T-helper 17 cell (primary cell): ENCODE results near the gene LMX1B. TPM values are rescaled to one million over a fixed set of nuclear protein-coding genes. Genes with fewer than 3 reads are reported as not detected.
A peak's percentile ranks its signal among the peaks of the same experiment; 100 is the strongest.

ENCODE experiments used
- ATAC-seq: fragments of 150-1000 bp; cut with Tn5 transposase; 2 replicates; pipeline ENCODE4 v1.10.0; 2021; ENCODE audit warnings: mild to moderate bottlenecking, moderate library complexity
- DNase-seq, 3 donors: peaks; one replicate each; pipeline versions ENCODE4 v3.0.0 to v3.0.0-alpha.2; 2020 to 2021
- H3K9me3 ChIP-seq: one replicate; pipeline ENCODE4 v1.7.0; 2013; ENCODE audit warnings: low read length, mild to moderate bottlenecking; ENCODE audit not compliant: control insufficient read depth, poor library complexity, severe bottlenecking
- H3K27ac Mint-ChIP-seq: one replicate; pipeline ENCODE4 v1.8.0; 2022; ENCODE audit warnings: mild to moderate bottlenecking, moderate library complexity, mixed read lengths
- H3K27me3 Mint-ChIP-seq: one replicate; pipeline ENCODE4 v1.8.0; 2022; ENCODE audit warnings: mixed read lengths
- H3K36me3 Mint-ChIP-seq: one replicate; pipeline ENCODE4 v1.8.0; 2022; ENCODE audit warnings: low read depth, mixed read lengths
- H3K4me1 Mint-ChIP-seq: one replicate; pipeline ENCODE4 v1.8.0; 2022; ENCODE audit warnings: mild to moderate bottlenecking, mixed read lengths
- H3K4me3 Mint-ChIP-seq: one replicate; pipeline ENCODE4 v1.8.0; 2022; ENCODE audit warnings: mild to moderate bottlenecking, moderate library complexity, mixed read lengths
- total RNA-seq, 4 donors: library from RNA in 2 of 4; stranded (reverse) in 2 of 4; gene quantifications; one replicate each; pipeline ENCODE4 v1.2.3 and lab custom pipeline; 2022 to 2026

Gene LMX1B
- total RNA-seq, 2 donors from 2014 or later, result not detected

DNA sequence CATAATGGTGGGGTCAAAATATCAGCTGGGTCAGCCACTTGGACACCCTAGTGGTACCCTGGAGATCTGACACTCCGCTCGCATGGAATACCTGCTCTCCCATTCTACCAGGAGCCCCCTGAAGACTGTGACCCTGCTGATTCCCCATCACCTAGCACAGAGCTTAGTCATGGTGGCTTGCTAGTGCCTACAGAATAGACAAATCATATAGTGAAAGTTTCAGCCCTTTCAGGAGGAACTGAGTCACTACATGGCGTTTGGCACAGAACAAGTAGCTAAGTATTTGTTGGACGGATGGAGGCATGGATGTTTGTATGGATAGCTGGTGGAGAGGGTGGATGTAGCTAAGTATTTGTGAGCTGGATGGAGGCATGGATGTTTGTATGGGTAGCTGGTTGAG is 65.3 kb downstream of the LMX1B start:
- H3K27me3 Mint-ChIP-seq, result peaks cover 86% of the 10 kb centered on the region
- DNase-seq (no peak), ATAC-seq (no peak)
- no peaks in the 10 kb centered on the region for H3K9me3 ChIP-seq
- no peak overlapping the region for H3K27ac Mint-ChIP-seq
- H3K4me3 Mint-ChIP-seq, result no peak overlapping the region
- H3K4me1 Mint-ChIP-seq, result peaks cover 24% of the 10 kb centered on the region
- peaks cover 20% of the 10 kb centered on the region for H3K36me3 Mint-ChIP-seq

DNA sequence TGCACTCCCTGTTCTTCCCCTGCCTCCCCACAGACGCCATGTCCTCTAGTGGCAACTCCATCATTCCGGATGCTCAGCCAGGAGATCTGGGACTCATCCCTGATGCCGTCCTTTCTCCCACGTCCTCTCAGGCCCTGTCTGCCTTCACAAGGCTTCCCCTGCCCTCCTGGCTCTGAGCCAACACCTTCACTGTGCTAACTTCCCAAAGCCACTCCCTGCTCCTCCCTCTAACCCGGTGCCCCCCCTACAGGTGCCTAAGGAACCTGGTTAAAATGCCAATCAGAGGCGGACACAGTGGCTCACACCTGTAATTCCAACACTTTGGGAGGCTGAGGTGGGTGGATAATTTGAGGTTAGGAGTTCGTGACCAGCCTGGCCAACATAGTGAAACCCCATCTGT is 67.6 kb downstream of the LMX1B start:
- ATAC-seq (no peak), DNase-seq (no peak)
- H3K4me3 Mint-ChIP-seq, result no peak overlapping the region
- peaks cover 19% of the 10 kb centered on the region for H3K4me1 Mint-ChIP-seq
- peaks cover 19% of the 10 kb centered on the region for H3K36me3 Mint-ChIP-seq
- no peak overlapping the region for H3K27ac Mint-ChIP-seq
- no peaks in the 10 kb centered on the region for H3K9me3 ChIP-seq
- H3K27me3 Mint-ChIP-seq, result peaks cover 91% of the 10 kb centered on the region

DNA sequence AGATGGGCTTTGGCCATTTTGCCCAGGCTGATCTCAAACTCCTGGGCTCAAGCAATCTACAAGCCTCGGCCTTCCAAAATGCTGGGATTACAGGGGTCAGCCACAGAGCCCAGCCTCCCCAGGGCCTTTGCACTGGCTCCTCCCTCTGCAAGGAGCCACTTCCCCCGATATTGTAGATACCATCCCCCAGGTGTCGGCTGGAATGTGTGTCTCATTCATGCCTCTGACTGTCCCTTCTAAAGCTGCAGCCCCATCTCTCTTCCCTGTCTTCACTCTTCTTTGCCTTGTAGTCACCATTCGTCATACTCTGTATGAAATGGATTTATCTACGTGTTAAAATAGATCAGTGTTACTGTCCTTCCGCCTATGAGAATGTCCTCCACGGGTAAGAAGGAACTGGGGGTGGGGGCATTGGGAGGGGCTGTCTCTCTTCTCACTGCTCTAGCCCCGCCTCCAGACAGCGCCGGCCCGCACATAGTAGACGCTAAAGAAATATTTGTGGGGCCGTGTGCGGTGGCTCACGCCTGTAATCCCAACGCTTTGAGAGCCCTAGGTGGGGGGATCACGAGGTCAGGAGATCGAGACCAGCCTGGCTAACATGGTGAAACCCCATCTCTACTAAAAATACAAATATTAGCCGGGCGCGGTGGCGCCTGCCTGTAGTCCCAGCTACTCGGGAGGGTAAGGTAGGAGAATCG is 68.5 kb downstream of the LMX1B start:
- peaks cover 19% of the 10 kb centered on the region for H3K36me3 Mint-ChIP-seq
- DNase-seq (no peak), ATAC-seq (no peak)
- no peak overlapping the region for H3K27ac Mint-ChIP-seq
- H3K4me1 Mint-ChIP-seq, result peaks cover 19% of the 10 kb centered on the region
- no peaks in the 10 kb centered on the region for H3K9me3 ChIP-seq
- peaks cover 87% of the 10 kb centered on the region for H3K27me3 Mint-ChIP-seq
- peak overlapping the region; percentile 49 for H3K4me3 Mint-ChIP-seq

DNA sequence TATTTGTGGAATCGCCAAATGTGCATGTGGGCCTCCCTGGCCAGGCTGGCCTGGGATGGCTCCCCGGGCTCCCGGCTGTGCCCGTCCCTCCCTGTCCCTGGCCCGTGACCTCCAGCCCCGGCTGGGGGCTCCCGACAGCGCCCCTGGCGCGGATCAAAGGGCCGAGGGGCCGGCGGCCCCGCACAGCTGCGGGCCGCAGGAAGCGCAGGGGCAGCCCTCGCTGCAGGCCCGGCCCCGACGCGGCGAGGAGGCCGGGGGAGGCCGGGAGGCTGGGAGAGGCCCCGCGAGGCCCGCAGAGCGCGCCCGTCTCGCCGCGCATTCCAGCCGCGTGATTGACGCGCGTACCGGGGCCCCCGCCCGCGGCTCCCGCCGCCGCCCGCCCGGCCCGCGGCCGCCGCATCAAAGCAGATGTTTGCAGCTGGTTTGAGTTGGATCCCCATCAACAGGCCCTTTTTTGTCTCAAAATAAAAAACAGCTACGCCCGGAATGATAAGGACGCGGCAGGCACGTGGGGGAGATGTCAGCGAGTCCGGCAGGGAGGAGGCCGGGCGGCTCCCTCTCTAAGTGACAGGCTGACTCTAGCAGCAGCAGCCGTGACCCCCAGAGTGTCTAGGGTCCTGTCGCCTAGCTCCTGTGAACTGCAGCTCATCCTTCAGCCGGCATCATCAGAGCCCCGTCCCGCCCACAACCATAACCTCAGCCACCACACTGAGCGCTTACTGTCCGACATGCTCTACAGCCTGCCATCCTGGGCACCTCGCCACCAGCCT is 69.4 kb downstream of the LMX1B start:
- peaks cover 15% of the 10 kb centered on the region for H3K4me1 Mint-ChIP-seq
- peak overlapping the region; percentile 3 for H3K4me3 Mint-ChIP-seq
- H3K9me3 ChIP-seq, result no peaks in the 10 kb centered on the region
- H3K27ac Mint-ChIP-seq, result no peak overlapping the region
- ATAC-seq, result no peak
- H3K27me3 Mint-ChIP-seq, result peaks cover 78% of the 10 kb centered on the region
- no peak for DNase-seq
- peaks cover 16% of the 10 kb centered on the region for H3K36me3 Mint-ChIP-seq

DNA sequence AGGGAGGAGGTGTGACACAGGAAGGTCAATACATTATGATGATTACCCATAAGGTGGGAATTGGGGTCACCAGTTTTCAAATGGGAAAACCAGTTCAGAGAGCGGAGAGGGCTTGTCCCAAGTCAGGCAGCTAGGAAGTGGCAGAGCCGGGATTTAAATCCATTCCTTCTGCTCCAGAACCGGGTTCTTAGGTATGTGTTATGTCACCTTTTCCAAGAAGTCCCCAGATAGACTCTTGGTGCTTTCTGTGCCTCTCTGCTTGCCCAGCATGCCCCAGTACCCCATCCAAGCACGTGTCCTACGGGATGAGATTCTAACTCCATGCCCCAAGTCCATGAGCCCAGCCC is 69.9 kb downstream of the LMX1B start:
- no peak for ATAC-seq
- Mint-ChIP-seq H3K36me3 (peaks cover 16% of the 10 kb centered on the region), H3K4me3 (peak overlapping the region; percentile 3), H3K4me1 (peaks cover 15% of the 10 kb centered on the region), H3K27me3 (peaks cover 73% of the 10 kb centered on the region), H3K27ac (no peak overlapping the region)
- DNase-seq, result no peak
- H3K9me3 ChIP-seq, result no peaks in the 10 kb centered on the region

DNA sequence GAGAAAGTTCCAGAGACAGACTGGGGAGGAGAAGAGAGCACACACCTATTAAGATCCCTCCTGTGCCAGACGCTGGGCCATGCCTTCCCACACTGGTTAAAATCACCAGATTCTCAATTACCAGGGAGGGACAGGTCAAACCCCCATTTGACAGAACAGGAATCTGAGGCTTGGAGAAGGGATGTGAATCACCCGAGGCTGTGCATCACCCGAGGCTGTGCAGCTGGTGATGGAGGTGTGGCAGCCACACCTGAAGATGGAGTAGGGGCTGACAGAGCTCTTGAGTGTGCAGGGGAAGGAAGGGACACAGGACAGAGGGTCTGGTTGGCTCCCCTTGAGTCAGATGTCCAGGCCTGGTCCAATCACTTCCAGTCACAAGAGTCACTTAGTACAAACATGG is 70.6 kb downstream of the LMX1B start:
- Mint-ChIP-seq H3K4me1 (peaks cover 15% of the 10 kb centered on the region), H3K4me3 (no peak overlapping the region)

DNA sequence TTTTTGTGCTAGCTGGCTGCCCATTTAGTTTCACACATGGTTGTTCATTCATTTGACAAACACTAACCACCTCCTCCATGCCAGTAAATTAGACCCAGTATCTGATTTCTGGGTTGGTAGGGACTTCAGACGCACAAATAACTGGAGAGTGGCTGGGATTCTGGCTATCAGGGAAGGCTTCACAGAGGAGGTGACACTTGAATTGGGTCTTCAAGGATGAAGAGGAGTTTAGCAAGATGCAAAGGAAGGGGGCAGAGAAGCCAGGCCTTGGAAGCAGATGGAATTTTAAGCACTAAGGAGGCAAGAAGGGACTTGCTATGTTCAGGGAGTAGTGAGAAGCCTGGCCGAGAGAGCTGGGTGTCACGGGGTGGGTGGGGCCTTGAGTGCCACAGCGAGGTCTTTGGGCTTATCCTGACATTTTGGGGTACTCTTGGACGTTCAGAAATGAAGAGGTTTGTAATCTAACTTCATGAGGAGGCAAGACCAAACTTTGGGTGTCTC is 71.3 kb downstream of the LMX1B start:
- no peak for DNase-seq
- no peak overlapping the region for H3K4me3 Mint-ChIP-seq
- peaks cover 72% of the 10 kb centered on the region for H3K27me3 Mint-ChIP-seq
- ATAC-seq, result no peak
- peaks cover 17% of the 10 kb centered on the region for H3K4me1 Mint-ChIP-seq
- no peak overlapping the region for H3K27ac Mint-ChIP-seq
- peaks cover 11% of the 10 kb centered on the region for H3K36me3 Mint-ChIP-seq
- H3K9me3 ChIP-seq, result no peaks in the 10 kb centered on the region

More for the DNA sequence above, 70.6 kb downstream of the LMX1B start:
- Mint-ChIP-seq H3K27me3 (peaks cover 72% of the 10 kb centered on the region), H3K36me3 (peaks cover 13% of the 10 kb centered on the region), H3K27ac (no peak overlapping the region)
- no peaks in the 10 kb centered on the region for H3K9me3 ChIP-seq
- ATAC-seq (no peak), DNase-seq (no peak)

DNA sequence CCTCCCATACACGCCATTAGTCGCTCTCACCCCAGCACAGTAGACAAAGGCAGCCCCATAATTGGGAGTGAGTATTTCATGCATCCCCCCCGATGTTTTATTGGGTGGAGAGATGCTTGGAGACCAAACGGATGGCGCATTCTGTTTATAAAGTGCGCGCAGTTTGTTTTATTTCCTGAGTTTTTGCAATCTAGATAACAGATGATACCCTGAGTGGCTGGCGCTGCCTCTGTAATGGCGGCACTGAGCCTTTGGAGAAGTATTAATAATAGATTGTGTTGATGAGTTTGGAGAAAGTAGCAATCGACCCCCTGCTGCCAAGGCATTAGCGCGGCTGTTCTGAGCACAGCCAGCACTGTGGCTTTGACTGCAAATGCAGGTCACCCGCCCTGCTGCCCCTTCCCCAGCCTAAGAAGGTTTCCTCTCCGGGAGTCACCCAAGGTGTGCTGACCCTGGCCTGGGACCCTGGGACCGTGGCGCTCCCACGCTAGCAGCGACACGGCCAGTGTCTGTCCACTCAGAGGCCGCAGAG is 74.3 kb downstream of the LMX1B start:
- H3K27me3 Mint-ChIP-seq, result peaks cover 62% of the 10 kb centered on the region
- H3K4me1 Mint-ChIP-seq, result peaks cover 12% of the 10 kb centered on the region
- no peak for ATAC-seq
- H3K4me3 Mint-ChIP-seq, result no peak overlapping the region
- H3K9me3 ChIP-seq, result no peaks in the 10 kb centered on the region
- DNase-seq, result no peak
- peaks cover 10% of the 10 kb centered on the region for H3K36me3 Mint-ChIP-seq
- H3K27ac Mint-ChIP-seq, result no peak overlapping the region

DNA sequence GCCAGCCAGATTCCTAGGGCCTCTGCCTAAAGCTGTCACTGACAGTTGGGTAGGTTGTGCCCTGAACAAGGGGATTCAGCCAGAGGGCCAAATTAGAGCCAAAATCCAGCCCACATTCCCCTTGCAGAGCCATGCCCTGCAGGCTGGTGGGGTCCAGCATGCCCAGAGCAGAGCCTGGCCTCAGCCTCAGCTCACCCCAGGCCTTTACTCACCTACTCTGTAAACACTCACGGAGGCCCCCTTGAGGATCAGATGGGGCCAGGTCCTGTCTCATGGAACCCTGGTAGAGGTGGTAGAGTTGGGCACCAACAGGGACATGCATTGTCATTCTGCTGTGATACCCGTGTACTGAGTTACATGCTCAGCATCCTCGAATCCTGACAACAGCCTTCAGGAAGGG is 74.9 kb downstream of the LMX1B start:
- H3K9me3 ChIP-seq, result no peaks in the 10 kb centered on the region
- peaks cover 10% of the 10 kb centered on the region for H3K4me1 Mint-ChIP-seq
- ATAC-seq (no peak), DNase-seq (no peak)
- H3K36me3 Mint-ChIP-seq, result peaks cover 10% of the 10 kb centered on the region
- H3K4me3 Mint-ChIP-seq, result no peak overlapping the region
- no peak overlapping the region for H3K27ac Mint-ChIP-seq
- H3K27me3 Mint-ChIP-seq, result peaks cover 59% of the 10 kb centered on the region

DNA sequence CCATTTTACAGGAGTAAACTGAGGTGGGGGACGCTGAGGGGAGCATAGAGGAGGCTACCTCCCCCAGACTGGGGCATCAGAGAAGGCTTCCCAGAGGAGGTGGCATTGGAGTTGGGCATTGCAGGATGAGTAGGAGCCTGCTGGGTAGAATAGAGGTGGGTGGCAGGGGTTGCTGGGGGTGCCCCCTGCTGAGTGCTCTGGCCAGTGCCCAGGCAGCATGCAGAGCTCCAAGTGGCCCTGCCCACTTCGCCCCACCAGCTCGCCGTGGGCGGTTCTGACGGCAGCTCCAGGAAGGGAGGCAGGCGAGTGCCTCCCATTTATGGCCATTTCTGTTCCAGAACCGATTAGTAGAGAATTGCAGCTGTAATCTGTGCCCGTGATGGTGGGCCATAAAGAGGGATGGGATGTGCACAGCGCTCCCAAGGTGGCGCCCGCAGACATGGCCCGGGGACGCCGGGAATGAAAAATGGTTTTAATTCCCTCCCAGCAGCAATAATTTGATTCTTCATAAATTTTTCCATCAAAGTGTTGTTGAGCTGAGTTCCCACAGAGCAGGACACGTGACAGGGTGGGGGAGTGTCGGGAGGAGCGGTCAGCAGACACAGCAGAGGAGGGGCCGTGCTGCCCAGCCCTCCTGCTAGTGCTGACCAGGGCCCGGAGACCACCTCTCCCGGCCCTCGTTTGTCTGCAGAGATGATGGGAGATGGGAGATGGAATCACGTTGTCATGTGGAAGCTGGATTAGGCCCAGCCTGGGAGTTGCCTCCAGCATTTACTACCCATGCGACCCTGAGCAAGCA is 75.5 kb downstream of the LMX1B start:
- H3K36me3 Mint-ChIP-seq, result peaks cover 8% of the 10 kb centered on the region
- H3K9me3 ChIP-seq, result no peaks in the 10 kb centered on the region
- DNase-seq (no peak), ATAC-seq (no peak)
- peaks cover 53% of the 10 kb centered on the region for H3K27me3 Mint-ChIP-seq
- H3K4me3 Mint-ChIP-seq, result no peak overlapping the region
- no peak overlapping the region for H3K27ac Mint-ChIP-seq
- H3K4me1 Mint-ChIP-seq, result peaks cover 10% of the 10 kb centered on the region

DNA sequence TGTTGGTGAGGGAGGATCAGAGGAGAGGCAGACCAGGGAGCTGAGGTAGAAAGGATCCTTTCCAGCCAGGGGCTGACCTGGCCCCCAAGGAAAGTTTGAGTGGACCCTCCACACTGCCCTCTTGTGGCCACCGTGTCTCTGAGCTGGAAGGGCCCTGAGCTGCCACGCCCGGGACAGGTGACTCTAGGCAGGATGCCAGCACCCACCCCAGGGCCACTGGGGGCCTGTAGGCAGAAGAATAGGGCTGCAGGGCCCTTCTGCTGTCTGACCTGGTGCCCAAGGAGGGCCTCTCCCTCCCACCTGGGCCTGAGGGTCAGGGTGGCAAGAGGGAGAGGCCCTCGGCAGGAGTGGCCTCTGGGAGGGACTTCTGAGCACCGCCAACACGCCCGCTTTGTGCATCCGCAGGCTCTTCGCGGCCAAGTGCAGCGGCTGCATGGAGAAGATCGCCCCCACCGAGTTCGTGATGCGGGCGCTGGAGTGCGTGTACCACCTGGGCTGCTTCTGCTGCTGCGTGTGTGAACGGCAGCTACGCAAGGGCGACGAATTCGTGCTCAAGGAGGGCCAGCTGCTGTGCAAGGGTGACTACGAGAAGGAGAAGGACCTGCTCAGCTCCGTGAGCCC is 76.8 kb downstream of the LMX1B start:
- no peaks in the 10 kb centered on the region for H3K9me3 ChIP-seq
- peaks cover 3% of the 10 kb centered on the region for H3K36me3 Mint-ChIP-seq
- no peak overlapping the region for H3K4me3 Mint-ChIP-seq
- H3K27ac Mint-ChIP-seq, result no peak overlapping the region
- peaks cover 40% of the 10 kb centered on the region for H3K27me3 Mint-ChIP-seq
- ATAC-seq (peak; percentile 82), DNase-seq (peak in 1 of 3 donors; percentile 46)
- peaks cover 8% of the 10 kb centered on the region for H3K4me1 Mint-ChIP-seq

DNA sequence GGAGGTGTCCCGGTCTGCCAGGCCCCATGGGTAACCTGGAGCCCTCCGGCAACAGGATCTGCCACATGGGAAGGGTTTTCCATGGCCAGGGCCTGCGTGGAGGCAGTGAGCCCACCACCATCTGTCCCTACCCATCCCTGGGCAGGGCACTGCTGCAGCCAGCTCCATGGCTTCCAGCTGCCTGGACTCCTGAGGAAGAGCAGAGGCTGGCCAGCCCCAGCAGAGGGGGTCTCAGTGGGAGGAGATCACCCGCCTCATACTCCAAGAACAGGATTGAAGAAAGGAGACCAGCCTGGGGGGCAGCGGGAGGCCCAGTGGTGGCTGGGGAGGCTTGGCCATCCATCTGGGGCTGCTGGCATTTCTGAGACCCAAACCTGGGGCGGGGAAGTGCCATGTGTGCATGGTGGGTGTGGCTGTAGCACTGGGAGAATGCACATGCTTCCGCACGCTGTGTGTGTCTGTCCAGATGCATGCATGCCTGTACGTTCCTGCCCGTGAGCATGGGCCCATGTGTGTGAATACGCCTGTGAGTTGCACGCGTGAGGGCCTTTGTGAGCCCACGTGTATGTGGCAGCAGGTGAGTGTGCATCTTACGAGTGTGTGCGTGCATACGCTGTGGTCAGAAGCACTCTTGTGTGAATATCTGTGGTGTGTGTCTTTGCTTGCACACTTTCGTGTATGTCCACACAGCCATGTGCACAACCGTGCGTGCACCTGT is 78.5 kb downstream of the LMX1B start:
- no peaks in the 10 kb centered on the region for H3K9me3 ChIP-seq
- Mint-ChIP-seq H3K4me3 (no peak overlapping the region), H3K27me3 (peaks cover 33% of the 10 kb centered on the region), H3K27ac (no peak overlapping the region), H3K36me3 (peaks cover 2% of the 10 kb centered on the region), H3K4me1 (peaks cover 5% of the 10 kb centered on the region)
- no peak for DNase-seq
- no peak for ATAC-seq
